ENCODE measurements around the gene NOX5. TPM values are rescaled to one million over a fixed set of nuclear protein-coding genes. Genes with fewer than 3 reads are reported as not detected.

The NOX5 gene
- polyA plus RNA-seq, 1 donor from 2014 or later = not detected

DNA sequence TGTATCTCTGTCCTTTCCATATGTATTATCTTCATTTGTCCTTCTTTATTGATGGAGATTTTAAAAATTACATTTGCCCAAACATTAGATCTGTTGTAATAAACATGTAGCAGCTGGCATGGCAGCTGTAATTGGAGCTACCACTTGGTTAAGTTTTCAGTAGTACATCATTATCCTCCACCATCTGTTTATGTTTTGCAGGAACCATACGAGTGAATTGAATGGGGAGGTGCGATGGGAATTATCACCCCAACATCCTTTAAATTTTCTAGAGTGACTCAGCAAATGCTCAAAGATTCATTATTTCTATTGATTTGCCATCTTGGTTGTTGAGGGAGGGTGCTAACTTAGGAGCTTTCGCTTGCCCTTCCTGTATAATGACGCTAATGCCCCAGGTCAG is 32.6 kb upstream of the NOX5 start:
- H3K9ac ChIP-seq (ENCODE audit: low read length) = no peak overlapping the region
- no peak overlapping the region for H3K27ac ChIP-seq (ENCODE audit: low read length)
- H2AFZ ChIP-seq (ENCODE audit: low read depth, low read length) = no peak overlapping the region
- H3F3A ChIP-seq (ENCODE audit: insufficient read depth, low read length, poor library complexity, severe bottlenecking) = no peaks in the 10 kb centered on the region
- no peaks in the 10 kb centered on the region for H3K27me3 ChIP-seq (ENCODE audit: insufficient read depth, low read depth, low read length)
- H4K20me1 ChIP-seq (ENCODE audit: insufficient read depth) = no peaks in the 10 kb centered on the region
- no peaks in the 10 kb centered on the region for H3K9me2 ChIP-seq (ENCODE audit: insufficient read depth, low read length)
- no peaks in the 10 kb centered on the region for H3K79me2 ChIP-seq (replicated peaks; ENCODE audit: insufficient read depth, low read length)
- no peak overlapping the region for H3K4me3 ChIP-seq (ENCODE audit: low read length)
- no peaks in the 10 kb centered on the region for H3K9me3 ChIP-seq (ENCODE audit: low read length)
- no peaks in the 10 kb centered on the region for H3K36me3 ChIP-seq (ENCODE audit: insufficient read depth, low read length)
- no peak overlapping the region for H3K4me2 ChIP-seq (ENCODE audit: low read length)
- TF ChIP-seq MXI1 (conservative IDR thresholded peaks at IDR 0.05; ENCODE audit: poor library complexity, severe bottlenecking) (no peak), EP300 (conservative IDR thresholded peaks at IDR 0.05; ENCODE audit: poor library complexity, severe bottlenecking) (no peak), TAF1 (IDR thresholded peaks at IDR 0.05; ENCODE audit: low read depth) (no peak), POLR2AphosphoS5 (IDR thresholded peaks at IDR 0.05) (no peak), RAD21 (conservative IDR thresholded peaks at IDR 0.05) (no peak), REST (IDR thresholded peaks at IDR 0.05; ENCODE audit: borderline replicate concordance) (no peak), EZH2 (IDR thresholded peaks at IDR 0.05; ENCODE audit: borderline replicate concordance, insufficient read depth, low read length, poor library complexity, severe bottlenecking) (no peak), SMC3 (conservative IDR thresholded peaks at IDR 0.05; ENCODE audit: poor library complexity) (no peak)
- TF ChIP-seq, protein P1, sequence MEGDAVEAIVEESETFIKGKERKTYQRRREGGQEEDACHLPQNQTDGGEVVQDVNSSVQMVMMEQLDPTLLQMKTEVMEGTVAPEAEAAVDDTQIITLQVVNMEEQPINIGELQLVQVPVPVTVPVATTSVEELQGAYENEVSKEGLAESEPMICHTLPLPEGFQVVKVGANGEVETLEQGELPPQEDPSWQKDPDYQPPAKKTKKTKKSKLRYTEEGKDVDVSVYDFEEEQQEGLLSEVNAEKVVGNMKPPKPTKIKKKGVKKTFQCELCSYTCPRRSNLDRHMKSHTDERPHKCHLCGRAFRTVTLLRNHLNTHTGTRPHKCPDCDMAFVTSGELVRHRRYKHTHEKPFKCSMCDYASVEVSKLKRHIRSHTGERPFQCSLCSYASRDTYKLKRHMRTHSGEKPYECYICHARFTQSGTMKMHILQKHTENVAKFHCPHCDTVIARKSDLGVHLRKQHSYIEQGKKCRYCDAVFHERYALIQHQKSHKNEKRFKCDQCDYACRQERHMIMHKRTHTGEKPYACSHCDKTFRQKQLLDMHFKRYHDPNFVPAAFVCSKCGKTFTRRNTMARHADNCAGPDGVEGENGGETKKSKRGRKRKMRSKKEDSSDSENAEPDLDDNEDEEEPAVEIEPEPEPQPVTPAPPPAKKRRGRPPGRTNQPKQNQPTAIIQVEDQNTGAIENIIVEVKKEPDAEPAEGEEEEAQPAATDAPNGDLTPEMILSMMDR (IDR thresholded peaks at IDR 0.05; ENCODE audit: poor library complexity, severe bottlenecking) = no peak

- Histone ChIP-seq H4K20me1 (ENCODE audit: insufficient read depth) (no peaks in the 10 kb centered on the region), H3K27me3 (ENCODE audit: insufficient read depth, low read depth, low read length) (no peaks in the 10 kb centered on the region), H3K4me2 (ENCODE audit: low read length) (no peak overlapping the region), H3K36me3 (ENCODE audit: insufficient read depth, low read length) (no peaks in the 10 kb centered on the region), H3K4me3 (ENCODE audit: low read length) (no peak overlapping the region), H3K9ac (ENCODE audit: low read length) (no peak overlapping the region), H3K79me2 (replicated peaks; ENCODE audit: insufficient read depth, low read length) (no peaks in the 10 kb centered on the region), H3K9me3 (ENCODE audit: low read length) (no peaks in the 10 kb centered on the region), H2AFZ (ENCODE audit: low read depth, low read length) (no peak overlapping the region), H3K27ac (ENCODE audit: low read length) (no peak overlapping the region), H3K9me2 (ENCODE audit: insufficient read depth, low read length) (no peaks in the 10 kb centered on the region), H3F3A (ENCODE audit: insufficient read depth, low read length, poor library complexity, severe bottlenecking) (no peaks in the 10 kb centered on the region)
- TF ChIP-seq TAF1 (IDR thresholded peaks at IDR 0.05; ENCODE audit: low read depth) (no peak), RAD21 (conservative IDR thresholded peaks at IDR 0.05) (no peak), EZH2 (IDR thresholded peaks at IDR 0.05; ENCODE audit: borderline replicate concordance, insufficient read depth, low read length, poor library complexity, severe bottlenecking) (no peak), SMC3 (conservative IDR thresholded peaks at IDR 0.05; ENCODE audit: poor library complexity) (no peak), EP300 (conservative IDR thresholded peaks at IDR 0.05; ENCODE audit: poor library complexity, severe bottlenecking) (no peak), REST (IDR thresholded peaks at IDR 0.05; ENCODE audit: borderline replicate concordance) (no peak), POLR2AphosphoS5 (IDR thresholded peaks at IDR 0.05) (no peak), MXI1 (conservative IDR thresholded peaks at IDR 0.05; ENCODE audit: poor library complexity, severe bottlenecking) (no peak)
- TF ChIP-seq, protein P1 (IDR thresholded peaks at IDR 0.05; ENCODE audit: poor library complexity, severe bottlenecking) = no peak
Measured at GRCh38 chr15:68982976-68983563, 31.4 kb upstream of the NOX5 start.
